Inflammatory macrophage treated with lipopolysaccharide for 1 hour (primary cell): Measurements from ENCODE around the gene MLLT10.

ENCODE experiments used
- DNase-seq, 2 donors: peaks; one replicate each; pipeline ENCODE4 v3.0.0-alpha.2; 2020 to 2022

The MLLT10 gene

GRCh38 chr10:21533467-21534279 lies at the start of gene MLLT10:
MLLT10 (plus strand) TSS chr10:21534232; CDS start chr10:21534645, 413 bp downstream.
- peak; percentile 63 to 68 for DNase-seq

GRCh38 chr10:21487416-21488180 lies 46.4 kb upstream of the MLLT10 start:
- DNase-seq = no peak

GRCh38 chr10:21488246-21488956 lies 45.6 kb upstream of the MLLT10 start:
- no peak for DNase-seq

- DNase-seq = peak in 1 of 2 donors; percentile 37
Measured at GRCh38 chr10:21488957-21489446, 45.0 kb upstream of the MLLT10 start.

- no peak for DNase-seq
Measured at GRCh38 chr10:21490028-21490710, 43.9 kb upstream of the MLLT10 start.

- DNase-seq = no peak
Measured at GRCh38 chr10:21490711-21491105, 43.3 kb upstream of the MLLT10 start.

- no peak for DNase-seq
Measured at GRCh38 chr10:21492421-21492820, 41.6 kb upstream of the MLLT10 start.

- no peak for DNase-seq
Measured at GRCh38 chr10:21493784-21494183, 40.2 kb upstream of the MLLT10 start.

- peak in 1 of 2 donors; percentile 13 for DNase-seq
Measured at GRCh38 chr10:21494191-21495001, 39.6 kb upstream of the MLLT10 start.

- DNase-seq = peak; percentile 30 to 40
Measured at GRCh38 chr10:21495002-21495751, 38.9 kb upstream of the MLLT10 start.

- DNase-seq = peak; percentile 55 to 90
Measured at GRCh38 chr10:21495752-21496342, 38.2 kb upstream of the MLLT10 start.

GRCh38 chr10:21496343-21497176 lies 37.5 kb upstream of the MLLT10 start:
- DNase-seq = peak in 1 of 2 donors; percentile 31

- DNase-seq = peak; percentile 41 to 43
Measured at GRCh38 chr10:21497177-21497807, 36.7 kb upstream of the MLLT10 start.

- no peak for DNase-seq
Measured at GRCh38 chr10:21498377-21498776, 35.7 kb upstream of the MLLT10 start.

- no peak for DNase-seq
Measured at GRCh38 chr10:21498986-21499385, 35.0 kb upstream of the MLLT10 start.

GRCh38 chr10:21499701-21500577 lies 34.1 kb upstream of the MLLT10 start:
- DNase-seq = peak in 1 of 2 donors; percentile 5

GRCh38 chr10:21500578-21500910 lies 33.5 kb upstream of the MLLT10 start:
- DNase-seq = no peak

GRCh38 chr10:21501091-21501490 lies 32.9 kb upstream of the MLLT10 start:
- DNase-seq = no peak
